ENCODE data around the gene RBM39.
"Not testable (repeated sequence)": the region's sequence is repeated elsewhere in the genome, so short reads cannot be mapped to it uniquely, and the experiment has no call there.

RBM39 gene

DNA sequence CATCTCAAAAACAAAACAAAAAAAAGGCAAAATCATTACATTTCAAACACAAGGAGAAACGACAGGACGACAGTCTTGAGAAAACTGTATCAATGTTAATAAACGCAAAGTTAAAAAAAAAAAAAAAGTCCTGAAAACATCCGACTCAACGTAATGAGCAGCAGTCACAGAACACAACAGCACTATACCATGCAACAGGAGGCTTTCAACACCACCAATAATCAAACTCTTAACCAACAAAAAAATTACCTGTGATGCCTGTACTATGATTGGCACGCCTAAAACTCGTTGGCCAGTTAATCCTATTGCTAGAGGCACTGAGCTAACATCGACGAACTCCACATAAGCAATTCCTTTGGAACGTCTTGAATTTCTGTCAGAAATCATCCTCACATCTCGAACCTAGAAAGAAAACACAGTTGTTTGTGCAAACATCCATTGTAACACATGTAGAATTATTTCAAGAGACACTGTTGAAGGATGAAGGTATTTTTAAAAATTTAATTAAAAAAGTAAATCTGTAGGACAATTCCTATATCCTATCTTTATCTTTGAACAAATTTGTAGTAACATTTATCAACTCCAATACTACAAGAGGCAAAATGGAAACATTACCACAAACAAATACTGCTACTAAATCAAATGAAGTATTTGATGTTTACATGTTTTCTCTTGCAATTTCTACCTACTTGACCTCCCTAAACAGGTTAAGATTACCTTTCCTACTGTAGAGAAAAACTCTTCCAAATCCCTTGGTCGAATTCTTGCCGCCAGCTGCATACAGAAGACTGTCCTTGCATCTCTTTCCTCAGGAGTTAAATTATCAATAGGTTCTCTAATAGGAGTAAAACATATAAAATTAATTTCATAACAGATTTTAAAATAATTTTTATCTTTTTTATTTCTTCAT lies 17.5 kb downstream of the RBM39 start:
- no peak for DNase-seq

DNA sequence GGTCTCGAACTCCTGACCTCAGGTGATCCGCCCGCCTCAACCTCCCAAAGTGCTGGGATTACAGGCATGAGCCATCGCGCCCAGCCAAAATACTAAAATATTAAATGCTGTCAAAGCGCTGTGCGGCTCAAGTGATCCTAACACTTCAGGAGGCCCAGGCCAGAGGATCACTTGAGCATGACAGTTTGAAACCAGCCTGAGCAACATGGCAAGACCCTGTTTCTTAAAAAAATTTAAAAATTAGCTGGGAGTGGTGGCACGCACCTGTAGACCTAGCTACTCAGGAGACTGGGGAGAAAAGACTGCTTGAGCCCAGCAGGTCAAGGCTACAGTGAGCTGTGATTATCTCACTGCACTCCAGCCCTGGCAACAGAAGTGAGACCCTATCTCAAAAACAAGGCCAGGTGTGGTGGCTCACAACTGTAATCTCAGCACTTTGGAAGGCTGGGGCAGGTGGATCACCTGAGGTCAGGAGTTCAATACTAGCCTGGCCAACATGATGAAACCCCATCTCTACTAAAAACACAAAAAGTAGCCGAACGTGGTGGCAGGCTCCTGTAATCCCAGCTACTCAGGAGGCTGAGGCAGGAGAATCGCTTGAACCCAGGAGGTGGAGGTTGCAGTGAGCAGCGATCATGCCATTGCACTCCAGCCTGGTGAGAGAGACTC lies 18.3 kb downstream of the RBM39 start:
- not testable (repeated sequence) for DNase-seq

DNA sequence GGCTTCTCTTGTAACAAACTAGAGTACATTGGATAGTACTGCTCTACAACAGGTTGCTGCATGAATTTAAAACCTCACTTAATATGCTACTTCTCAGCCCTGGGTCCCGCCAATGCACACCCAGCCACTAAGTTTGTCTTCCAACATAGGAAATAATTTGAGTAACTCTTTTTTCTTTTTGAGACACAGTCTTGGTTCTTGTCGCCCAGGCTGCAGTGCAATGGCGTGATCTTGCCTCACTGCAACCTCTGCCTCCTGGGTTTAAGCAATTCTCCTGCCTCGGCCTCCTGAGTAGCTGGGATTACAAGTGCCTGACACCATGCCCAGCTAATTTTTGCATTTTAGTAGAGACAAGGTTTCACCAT lies 18.8 kb downstream of the RBM39 start:
- DNase-seq: not testable (repeated sequence)

DNA sequence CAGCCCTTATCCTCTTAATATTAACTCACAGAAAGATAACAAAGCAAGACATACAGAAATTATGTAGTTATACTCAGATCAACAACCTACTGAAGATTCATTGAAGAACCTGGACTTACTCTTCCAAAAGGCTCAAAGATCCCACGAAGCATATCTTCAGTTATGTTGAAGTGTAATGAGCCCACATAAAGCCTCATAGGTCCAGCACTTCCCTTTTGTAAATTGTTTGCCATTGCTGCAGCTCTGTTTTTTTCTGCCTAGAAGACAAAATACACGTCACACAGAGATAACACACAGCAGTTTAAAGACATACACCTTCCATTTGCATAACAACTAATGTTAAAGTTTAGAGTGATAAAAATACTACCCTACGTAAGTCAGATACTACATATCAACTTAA lies 20.4 kb downstream of the RBM39 start:
- no peak for DNase-seq

DNA sequence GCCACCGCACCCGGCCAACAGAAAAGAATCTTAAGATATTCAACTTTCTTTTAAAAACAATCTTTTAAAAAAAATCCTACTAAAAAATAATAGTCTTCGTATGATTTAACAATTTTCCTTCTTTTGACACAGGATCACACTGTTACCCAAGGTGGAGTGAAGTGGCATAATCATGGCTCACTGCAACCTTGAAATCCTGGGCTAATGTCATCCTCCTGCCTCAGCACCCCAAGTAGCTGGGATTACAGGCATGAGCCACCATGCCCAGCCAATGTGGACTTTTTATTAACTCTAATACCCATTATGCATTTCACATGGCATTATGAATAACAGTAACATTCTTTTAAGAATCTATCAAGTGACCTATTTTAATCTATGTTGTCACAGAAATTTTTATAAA lies 20.8 kb downstream of the RBM39 start:
- DNase-seq: no peak

DNA sequence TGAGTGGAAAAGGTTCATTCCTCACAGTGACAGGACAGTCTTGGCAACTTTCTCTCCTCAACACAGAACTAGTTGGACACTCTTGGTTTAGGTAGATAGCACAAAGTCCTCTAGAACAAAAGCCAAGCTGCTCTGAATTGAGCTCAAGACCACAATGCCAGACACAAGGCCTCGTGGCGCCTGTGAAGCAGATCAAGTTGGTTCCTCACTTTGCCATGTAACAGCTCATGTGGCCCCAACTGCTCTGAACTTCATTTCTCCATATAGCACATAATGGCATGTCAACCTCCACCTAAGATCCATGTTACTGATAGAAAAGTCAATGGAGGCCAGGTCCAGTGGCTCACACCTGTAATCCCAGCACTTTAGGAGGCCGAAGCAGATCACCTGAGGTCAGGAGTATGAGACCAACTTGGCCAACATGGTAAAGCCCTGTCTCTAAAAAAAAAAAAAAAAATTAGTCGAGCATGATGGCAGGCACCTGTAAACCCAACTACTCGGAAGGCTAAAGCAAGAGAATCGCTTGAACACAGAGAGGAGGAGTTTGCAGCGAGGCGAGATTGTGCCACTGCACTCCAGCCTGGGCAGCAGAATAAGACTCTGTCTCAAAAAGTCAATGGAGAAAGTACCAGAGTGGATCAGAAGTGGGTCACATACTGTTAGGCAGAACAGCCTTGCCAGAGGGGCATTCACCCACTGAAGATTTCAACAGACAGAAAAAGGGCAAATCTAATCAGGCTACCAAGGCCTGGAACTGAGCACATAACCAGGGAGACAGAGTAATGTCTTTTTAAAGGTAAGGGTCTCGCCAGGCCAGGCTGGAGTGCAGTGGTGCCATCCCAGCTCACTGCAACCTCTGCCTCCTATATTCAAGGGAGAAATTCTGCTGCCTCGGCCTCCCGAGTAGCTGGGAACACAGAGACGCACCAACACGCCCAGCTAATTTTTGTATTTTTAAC lies 21.6 kb downstream of the RBM39 start:
- no peak for DNase-seq

DNA sequence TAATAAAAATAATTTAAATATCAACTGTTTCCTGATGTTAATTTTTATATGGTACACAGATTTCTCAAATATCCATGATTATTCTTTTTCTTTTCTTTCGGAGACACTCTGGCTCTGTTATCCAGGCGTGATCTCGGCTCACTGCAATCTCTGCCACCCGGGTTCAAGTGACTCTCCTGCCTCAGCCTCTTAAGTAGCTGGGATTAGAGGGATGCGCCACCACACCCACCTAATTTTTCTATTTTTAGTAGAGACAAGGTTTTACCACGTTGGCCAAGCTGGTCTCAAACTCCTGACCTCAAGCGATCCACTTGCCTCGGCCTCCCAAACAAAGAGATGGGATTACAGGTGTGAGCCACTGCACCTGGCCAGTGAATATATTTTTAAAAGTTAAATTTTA lies 22.3 kb downstream of the RBM39 start:
- DNase-seq: no peak

DNA sequence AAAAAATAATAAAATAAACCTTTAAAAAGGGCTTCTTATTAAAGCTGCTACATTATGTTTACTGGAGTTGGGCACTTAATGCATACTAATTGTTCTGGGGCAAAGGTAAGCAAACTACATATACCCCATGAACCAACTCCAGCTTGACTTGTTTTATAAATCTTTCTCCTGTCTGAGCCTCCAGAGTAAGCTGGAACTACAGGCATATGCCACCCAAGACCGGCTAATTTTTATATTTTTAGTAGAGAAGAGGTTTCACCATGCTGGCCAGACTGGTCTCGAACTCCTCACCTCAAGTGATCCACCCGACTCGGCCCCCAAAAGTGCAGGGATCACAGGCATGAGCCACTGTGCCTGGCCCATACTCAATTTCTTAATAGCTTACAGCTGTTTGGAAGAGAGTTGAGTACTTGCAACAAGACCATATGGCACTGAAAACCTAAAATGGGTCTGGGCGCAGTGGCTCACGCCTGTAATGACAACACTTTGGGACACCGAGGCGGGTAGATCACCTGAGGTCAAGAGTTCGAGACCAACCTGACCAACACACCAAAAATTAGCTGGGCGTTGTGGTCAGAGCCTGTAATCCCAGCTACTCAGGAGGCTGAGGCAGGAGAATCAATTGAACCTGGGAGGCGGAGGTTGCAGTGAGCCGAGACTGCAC lies 23.0 kb downstream of the RBM39 start:
- no peak for DNase-seq

DNA sequence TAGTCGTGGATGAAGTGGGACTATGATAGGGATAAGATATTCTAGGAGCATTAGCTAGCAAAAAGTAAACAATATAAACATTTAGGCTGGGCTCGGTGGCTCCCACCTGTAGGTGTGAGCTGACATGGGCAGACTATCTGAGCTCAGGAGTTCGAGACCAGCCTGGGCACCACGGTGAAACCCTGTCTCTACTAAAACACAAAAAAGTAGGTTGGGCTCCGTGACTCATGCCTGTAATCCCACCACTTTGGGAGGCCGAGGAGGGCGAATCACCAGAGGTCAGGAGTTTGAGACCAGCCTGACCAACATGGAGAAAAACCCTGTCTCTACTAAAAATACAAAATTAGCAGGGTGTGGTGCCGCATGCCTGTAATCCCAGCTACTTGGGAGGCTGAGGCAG lies 23.7 kb downstream of the RBM39 start:
- not testable (repeated sequence) for DNase-seq

DNA sequence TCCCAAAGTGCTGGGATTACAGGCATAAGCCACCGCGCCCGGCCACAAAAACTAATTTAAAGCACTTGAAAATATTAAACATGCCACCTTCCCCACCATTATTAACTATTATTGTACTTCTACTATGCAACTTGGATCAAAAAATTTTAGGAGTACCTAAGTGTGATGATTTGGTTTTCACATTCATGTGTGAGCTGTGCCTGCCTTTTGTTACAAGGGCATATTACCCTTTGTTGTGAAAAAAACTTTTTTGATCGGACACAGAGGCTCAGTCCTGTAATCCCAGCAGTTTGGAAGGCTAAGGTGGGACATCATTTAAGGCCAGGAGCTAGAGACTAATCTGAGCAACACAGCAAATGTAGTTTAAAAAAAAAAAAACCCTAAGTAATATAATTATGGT lies 25.7 kb downstream of the RBM39 start:
- no peak for DNase-seq

DNA sequence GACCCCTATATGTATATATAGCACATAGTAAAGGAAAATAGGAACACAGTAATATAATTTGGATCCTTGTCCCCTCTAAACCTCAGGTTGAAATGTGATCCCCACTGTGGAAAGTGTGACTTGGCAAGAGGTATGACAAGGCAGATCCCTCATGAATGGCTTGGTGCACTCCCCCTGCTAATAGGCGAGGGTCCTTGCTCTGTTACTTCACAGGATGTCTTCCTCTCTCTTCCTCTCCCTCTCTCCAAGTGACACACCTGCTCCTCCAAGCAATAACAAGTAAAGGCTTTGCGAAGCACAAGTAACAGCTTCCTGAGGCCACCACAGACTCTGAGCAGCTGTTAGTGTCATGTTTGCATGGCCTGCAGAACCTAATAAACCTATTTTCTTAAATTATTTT lies 26.4 kb downstream of the RBM39 start:
- DNase-seq: no peak

DNA sequence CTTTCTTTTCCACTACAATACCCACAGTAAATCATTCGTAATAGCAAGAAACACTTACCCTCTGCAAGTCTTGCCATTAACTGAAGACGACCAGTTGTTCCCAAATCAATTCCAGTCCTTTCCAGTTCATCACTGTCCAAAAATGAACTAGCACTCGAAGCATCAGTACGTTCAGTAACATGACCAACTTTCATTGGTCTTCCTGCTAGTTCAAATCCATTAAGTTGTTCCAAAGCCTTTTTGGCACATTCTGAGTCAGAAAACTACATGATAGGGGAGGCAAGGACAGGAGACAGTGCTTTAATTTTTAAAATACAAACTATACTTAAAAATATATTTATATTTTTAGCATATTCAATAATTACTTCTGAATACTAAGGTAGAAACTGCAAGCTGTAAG lies 27.9 kb downstream of the RBM39 start:
- DNase-seq: no peak

DNA sequence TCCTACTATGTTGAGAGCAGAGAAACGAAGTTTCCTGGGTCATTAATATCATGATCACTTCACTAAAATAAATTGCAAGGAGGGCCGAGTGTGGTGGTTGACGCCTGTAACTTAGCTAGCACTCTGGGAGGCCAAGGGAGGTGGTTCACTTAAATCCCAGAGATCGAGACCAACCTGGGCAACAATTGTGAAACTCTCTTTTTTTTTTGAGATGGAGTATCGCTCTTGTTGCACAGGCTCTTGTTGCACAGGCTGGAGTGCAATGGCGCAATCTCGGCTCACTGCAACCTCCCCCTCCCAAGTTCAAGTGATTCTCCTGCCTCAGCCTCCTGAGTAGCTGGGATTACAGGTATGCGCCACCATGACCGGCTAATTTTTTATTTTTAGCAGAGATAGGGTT lies 28.9 kb downstream of the RBM39 start:
- not testable (repeated sequence) for DNase-seq

DNA sequence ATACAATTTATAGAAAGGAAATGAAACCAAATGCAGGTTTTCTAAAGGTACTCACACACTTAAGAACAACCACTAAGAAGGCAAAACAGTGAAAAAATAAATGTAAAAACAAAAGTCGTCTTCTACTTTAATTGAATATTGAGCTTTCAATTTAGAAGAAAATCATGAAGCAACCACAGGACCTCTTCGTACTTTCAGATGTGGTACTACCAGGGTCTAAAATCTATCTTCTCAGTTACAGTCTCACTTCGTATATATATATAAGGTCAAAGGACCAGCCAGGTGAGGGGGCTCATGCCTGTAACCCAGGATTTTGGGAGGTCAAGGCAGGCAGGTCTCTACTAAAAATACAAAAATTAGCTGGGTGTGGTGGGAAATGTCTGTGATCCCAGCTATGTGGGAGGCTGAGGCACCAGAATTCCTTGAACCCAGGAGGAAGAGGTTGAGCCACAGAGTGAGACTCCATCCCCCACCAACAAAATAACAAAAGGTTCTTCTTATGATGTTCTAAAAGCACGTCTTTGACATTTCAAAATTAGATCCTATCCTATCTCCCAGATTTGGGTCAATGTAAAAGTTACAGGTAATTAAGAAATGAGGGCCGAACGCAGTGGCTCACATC lies 30.4 kb downstream of the RBM39 start:
- DNase-seq: no peak

DNA sequence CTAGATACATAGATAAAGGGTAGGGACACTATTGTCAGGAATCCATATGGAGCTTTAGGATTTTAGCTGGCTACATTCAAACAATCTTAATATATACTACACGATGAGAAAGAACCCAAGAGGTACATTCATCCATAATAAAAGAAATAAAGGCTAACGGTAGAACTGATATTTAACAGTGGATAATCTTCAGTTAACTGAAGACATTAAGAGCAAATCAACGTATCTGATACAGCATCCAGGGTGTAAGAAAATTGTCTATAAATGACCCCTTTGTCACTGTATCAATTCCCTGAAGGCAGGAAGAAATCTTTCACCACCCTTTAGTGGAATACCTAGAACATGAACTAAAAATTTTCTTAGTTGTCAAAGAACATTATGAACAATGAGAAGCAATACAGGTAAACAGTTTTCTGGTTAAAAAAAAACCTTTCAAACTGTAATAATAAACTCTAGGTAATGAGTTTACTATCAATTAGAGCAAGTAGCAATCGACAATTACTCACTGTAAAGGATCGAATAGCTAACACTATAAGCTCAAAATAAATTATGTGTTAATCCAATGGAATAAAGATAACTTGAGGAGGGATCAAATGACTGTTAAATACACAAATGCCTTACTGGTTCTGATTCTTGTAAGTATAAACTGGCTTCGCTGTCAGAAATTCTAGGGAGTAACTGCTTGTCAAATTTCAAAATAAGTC lies 31.0 kb downstream of the RBM39 start:
- DNase-seq: no peak

DNA sequence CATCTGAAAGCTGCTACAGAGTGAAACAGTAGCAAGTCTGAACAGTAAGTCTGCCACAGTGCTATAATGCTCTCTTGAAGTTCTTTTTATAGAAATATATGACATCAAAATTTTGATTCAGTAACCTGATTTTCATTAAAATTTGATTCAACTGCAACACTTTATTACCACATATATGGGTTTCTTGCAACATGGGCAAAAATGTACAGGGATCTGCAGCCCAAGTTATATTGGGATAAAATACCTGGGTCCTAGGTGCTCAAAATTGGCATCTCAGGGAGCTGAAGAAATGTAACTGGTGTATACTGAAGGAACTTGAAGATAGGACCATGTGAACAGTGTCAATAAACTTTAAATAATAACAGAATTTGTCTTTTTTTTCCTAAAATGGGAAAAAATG lies 32.0 kb downstream of the RBM39 start:
- DNase-seq: no peak

DNA sequence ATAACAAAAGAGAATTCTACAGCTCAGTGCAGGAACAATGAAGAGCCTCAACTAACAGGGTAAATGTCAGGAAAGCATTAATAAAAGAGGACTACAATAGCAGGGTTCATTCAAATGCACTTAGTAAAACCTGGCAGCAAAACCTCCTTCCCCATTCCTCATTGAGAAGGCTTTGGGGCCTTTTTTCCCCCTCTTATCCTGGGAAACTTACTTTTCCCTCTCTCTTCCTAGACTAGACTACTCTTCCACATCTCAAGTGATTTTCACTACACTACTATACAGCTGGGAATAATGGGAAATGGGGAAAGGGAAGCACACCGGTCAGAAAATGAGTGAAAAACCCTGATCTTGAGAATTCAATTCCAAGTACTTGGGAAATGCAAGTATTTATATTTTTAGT lies 32.8 kb downstream of the RBM39 start:
- DNase-seq: no peak

DNA sequence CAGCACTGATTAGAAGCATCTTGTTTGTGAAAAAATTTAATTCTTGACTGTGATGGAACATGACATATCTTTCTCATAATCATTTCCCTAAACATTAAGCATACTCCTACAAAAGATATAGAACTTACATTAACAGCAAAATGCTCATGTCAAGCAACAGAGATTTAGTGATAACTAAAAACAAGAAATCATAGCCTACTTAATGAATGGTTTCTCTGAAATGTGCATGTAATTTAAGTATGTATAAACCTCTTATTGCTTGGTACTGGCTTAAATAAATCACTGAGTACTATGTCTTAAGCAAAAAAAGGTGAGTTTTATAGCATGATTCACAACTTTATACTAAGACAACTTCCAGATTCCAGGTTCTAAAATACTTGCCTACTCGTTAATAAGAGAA lies 33.6 kb downstream of the RBM39 start:
- no peak for DNase-seq

DNA sequence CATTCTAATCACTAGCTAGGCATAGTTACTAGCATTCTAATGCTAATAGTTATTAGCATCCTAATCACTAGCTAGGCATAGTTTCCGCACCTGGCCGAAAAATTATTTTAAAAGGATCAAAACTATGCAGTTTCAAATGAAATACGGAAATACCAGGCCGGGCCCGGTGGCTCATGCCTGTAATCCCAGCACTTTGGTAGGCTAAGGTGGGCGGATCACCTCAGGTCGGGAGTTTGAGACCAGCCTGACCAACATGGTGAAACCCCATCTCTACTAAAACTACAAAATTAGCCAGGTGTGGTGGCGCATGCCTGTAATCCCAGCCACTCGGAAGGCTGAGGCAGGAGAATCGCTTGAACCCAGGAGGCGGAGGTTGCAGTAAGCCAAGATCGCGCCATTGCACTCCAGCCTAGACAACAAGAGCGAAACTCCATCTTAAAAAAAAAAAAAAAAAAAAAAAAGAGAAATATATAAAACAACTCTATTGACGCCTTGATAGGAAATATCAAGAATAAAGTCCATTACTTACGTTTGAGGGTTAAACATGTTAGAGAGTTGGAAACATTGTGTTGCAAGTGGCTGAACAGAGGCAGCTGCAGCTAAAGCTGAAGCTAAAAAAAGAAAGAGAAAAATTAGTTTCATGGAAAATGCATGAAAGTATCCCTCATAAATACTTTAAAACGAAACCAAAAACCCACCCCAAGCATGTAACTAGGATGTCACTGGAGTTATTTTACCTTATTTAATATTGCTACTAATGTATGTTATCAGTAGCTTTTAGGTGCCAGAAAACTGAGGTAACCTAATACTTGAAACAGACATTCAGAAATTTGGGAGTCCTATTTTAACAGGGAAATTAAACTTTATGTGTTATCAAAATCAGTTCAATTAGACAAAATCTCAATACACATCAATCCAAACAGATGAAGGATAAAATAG lies 35.2 kb downstream of the RBM39 start:
- DNase-seq: not testable (repeated sequence)

DNA sequence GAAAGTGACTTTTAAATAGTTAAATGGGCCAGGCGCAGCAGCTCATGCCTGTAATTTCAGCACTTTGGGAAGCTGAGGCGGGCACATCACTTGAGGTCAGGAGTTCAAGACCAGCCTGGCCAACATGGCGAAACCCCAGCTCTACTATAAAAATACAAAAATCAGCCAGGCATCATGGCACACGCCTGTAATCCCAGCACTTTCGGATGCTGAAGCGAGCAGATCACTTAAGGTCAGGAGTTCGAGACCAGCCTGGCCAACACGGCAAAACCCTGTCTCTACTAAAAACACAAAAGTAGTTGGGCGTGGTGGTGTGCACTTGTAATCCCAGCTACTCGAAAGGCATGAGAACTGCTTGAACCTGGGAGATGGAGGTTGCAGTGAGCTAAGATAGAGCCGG lies 36.2 kb downstream of the RBM39 start:
- not testable (repeated sequence) for DNase-seq

Data from hematopoietic multipotent progenitor cell treated with erythropoietin and hydrocortisone succinate and interleukin-3 and kit ligand, for 6 days (in vitro differentiated cells).